Measurements from ENCODE around the gene SLC39A11.

SLC39A11 gene

DNA sequence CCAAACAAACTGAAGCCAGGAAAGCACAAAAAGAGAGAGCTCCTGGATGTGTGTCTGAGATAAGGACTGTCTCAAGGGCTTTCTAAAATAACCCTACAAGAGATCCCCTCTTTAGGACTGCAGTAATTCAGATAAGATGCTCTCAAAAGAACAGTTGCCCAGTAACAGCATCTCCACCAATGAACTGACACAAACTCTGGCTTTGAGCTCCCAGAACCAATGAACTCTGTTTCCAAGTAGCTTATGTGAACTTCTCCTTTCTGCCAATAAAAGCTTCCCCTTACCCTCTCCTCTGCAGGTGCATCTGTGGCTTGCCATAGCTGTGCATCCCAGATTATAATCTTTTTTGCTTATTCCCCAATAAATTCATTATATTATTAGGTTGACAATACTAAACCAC is 421.5 kb downstream of the SLC39A11 start:
- FAIRE-seq: no peak

DNA sequence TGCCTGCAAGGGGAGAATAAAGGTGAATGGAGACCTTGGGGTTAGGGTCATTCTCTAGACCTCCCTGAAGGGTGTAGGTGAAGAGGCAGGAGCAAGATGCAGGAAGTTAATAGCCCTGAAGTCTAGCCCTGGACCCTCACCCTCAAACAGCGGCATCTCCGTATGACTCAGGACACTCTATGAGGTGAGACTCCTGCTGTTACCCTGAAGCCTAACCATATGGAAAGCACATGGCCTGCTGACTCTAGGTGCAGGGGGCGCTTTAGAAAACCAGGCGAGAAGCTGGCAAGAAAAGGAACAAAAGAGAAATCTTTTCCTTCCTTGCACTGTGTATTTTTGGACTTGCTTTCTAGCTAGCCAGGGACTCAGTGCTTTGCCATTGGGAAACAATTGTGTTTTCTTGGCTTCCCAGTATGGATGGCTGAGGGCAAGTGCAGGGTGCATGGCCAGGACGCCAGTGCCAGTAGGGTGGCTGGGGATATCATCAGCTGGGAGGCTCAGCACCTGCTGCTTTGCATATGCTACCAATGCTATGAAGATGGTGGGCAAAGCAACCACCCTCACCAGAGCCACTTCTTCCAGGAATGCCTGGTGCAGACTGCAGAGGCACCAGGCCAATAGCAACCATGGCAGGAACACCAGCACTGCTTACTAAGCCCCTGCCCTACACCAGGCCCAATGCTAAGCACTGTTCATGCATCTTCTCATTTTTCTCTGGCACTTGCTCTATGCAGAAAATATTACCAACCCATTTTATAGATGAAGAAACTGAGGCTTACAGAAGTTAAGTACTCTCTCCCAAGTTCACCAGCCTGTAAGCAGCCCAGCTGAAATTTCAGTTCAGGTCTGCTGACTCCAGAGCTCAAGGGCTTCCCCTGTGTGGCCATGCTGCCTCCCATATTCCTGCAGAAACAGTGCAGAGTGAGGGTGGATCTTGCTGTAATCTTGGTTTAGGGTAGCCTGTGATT is 425.1 kb downstream of the SLC39A11 start:
- no peak for FAIRE-seq

DNA sequence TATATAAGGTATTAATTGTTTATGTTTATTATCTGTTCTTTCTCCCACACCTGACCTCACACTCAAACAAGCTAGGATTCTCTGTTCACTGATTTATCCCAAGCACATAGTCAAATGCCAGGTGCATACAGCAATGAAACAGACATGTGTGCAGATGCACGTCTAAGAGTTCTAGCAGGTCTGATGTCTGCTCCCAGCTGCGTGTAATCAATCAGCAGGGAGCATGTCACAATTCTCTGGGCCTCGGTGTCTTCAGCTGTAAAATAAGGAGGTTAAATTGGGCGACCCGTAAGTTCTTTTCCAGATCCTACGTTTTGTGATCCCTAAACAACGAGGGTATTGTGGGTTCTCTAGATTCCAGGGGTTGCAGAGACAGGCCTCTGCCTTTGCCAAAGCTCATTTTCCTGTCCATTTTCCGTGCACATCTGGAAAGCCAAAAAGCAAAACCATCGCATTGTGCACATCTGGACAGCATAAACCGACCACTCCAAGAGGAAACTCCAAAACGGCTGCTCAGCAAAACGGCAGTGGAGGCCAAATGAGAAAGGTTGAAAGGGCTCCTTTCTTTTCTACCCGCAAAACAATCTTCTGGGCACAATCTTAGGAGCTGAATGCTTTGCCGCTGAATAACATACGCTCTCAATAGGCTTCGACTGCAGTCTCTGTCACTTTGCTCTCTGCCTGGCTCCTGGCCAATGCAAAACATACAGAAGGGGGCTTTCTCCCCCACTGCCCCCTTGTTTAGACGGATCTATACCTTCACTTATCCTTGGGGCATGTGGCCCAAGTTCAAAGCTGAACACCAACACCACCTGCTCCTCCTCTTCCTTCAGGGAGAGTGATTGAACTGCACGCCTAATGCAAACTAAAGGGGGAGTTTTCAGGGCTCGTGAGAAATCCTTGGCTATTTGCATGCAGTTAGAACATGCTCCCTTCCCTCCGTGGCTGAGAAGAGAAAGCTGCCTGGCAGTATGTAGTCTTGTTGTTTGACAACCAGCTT is 426.3 kb downstream of the SLC39A11 start:
- FAIRE-seq: no peak

DNA sequence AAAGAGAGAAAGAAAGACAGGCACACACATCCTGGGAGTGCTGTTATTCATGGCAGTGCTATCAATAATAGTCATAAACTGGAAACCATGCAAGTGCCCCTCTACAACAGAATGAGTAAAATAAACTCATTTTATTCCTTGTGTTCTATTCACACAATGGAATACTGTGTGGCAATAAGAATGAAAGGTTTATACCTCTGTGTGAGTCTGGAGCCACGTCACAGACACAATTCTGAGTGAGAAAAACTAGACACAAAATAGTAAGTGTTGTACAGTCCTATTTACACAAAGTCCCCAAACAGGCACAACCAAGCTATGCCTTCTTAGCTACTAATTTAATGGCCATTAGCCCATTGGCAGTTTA is 429.7 kb downstream of the SLC39A11 start:
- FAIRE-seq: no peak

DNA sequence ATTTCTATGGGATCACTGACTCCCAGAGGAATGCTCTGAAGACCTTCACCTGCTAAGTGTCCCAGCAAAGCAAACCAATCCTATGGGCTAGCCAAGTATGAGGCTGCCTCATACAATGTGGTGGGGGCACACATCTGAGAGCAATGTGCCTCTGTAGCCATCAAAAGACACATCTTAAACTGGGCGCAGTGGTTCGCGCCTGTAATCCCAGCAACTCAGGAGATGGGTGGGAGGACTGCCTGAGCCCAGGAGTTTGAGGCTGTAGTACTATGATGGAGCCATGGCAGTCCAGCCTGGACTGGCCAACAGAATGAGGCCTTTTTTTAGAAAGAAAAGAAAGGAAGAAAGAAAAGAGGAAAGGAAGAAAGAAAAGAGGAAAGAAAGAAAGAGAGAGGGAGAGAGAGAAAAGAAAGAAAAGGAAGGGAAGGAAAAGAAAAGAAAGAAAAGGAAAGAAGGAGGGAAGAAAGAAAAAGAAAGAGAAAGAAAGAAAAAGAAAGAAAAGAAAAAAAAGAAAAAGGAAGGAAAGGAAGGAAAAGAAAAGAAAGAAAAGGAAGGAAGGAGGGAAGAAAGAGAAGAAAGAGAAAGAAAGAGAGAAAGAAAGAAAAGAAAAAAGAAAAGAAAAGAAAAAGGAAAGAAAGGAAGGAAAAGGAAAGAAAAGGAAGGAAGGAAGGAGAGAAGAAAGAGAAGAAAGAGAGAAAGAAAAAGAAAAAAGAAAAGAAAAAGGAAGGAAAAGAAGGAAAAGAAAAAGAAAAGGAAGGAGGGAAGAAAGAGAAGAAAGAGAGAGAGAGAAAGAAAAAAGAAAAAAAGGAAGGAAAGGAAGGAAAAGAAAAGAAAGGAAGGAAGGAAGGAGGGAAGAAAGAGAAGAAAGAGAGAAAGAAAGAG is 430.3 kb downstream of the SLC39A11 start:
- FAIRE-seq: no peak

DNA sequence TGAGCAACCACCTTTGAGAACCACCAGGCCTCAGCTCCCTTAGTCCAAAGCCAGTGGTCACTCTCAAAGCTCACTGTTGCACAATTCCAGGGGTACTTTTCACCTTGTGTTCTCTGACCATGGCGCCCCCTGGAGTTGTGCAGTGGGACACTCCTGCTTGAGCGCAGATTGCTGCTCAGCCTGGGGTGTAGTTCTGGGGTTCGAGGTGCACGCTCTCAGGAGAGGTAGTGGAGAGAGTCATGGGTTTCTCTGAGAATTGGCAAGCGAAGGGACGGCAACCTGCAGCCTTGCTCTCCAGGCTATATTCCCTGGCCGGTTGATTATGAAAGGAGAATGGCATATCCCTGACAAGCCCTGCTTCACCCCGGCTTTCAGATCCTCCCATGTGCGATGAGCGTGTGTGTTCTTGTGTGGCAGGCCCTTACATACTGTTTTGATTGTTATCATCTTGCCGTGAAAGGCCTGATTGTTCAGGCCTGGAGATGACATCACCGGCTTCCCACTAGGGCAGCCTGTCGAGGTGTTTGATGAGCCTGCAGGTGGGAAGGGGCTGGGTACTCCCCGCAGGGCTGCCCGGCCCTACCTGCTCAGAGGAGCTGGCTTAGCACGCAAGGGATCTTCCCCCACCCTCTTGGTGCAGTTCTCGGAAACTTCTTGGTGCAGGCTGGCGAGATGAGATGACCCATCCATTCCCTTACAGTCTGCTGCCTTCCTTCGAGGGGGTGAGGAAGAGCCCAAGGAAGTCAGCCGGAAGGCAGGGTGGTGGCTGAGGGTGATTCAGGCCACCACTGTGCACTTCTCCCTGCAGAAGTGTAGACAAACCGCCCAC is 431.2 kb downstream of the SLC39A11 start:
- FAIRE-seq: no peak

DNA sequence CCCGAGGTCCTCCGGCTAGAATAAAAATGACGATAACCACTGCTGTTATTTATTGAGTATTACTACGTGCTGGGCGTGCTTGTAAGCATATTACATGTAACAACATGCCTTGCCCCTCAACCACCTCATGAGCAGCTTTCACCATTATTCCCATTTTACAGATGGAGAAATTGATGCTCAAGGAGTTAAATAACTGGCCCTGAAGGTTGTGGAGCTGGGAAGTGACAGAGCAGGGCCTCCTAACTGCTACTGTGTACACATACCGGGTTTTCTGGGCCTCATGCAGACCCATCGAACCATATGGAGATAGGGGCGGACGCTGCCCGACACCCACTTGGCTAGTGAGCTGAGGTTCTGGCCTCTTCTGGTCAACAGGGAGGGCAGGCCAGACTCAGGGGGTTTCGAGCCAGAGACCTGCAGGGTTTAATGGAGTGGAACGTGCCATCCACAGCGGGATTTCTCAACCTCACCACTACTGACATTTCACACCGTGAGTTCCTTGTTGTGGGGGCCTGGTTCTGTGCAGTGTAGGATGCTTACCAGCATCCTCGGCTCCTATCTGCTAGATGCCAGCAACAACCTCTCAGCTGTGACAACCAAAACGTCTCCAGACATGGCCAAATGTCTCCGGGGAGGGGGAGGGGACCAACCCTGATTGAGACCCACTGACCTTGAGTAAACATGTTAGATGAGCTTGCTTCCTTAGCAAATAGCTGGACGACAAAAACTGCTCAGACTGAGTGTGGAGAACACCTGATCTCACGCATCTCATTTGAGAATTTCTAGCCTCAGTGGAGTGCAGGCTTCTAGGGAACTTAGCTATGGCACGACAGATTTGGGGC is 432.0 kb downstream of the SLC39A11 start:
- no peak for FAIRE-seq

DNA sequence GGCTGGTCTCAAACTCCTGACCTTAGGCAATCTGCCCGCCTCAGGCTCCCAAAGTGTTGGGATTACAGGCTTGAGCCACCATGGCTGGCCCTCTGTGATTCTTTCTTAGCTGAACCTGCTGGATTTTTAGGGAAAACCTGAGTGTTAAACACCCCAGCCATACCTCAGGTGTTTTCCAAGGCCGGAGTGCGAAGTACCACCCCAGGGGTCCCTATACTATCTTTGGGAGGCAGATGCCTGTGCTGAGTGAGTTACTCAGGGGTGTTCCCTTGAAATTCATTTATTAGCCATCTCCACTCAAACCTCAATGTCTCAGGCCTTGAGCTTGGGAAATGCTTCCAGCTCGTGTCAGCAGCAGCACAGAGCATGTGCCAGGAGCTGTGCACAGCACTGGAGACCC is 432.7 kb downstream of the SLC39A11 start:
- FAIRE-seq: no peak

DNA sequence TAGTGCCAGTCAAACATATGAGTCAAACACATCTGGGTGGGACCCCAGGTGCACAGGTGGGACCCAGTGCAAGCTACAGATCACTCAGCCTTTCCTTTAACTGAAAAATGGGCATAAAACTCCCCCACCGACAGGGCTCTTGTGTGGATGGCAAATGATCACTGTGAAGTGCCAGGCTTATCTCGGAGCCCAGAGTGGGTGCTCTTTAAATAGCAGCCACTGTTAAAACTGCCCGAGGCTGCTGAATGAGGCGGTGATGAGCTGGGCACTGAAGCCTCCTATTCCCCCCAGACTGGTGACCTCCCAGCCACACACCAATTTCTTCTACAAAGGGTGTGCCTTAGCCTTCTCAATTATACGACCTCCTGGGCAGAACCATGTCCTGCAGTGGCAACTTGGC is 433.8 kb downstream of the SLC39A11 start:
- FAIRE-seq: no peak

DNA sequence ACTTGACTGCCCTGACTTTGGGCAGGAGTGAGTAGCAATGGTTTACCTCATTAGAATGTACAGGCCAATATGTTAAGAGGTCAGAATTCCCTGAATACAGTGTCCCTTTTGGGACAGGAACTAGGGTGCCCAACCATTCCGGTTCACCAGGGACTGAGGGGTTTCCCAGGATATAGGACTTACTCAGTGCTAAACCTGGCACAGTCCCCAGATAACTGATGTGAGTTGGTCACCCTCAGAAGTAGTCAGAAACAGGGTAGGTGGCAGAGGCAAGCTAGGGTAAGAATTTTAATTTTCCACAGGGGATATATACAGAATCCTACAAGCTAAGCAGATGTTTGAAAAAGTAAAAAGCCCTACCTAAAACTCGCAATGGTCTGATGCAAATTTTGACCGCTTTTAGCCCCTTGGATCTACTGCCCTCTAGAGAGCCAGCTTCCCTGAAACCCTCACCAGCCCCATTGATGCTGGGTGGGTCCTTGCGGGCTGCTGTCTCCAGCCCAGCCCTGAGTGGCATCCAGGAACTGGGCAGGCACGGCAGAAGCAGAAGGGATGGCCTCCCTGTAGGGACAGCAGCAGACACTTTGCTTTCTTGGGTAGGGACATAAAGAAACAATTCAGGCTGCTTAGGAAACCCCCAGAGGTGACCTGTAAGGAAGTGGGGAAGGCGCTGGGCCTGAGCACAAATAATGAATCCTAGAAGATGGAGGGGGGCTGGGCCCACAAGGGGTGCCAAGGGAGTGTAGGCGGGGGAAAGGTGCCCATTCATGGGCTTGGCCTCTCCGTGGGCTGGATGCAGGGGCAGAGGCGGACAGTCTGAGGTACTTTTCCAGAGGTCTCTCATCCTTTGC is 434.8 kb downstream of the SLC39A11 start:
- FAIRE-seq: no peak

DNA sequence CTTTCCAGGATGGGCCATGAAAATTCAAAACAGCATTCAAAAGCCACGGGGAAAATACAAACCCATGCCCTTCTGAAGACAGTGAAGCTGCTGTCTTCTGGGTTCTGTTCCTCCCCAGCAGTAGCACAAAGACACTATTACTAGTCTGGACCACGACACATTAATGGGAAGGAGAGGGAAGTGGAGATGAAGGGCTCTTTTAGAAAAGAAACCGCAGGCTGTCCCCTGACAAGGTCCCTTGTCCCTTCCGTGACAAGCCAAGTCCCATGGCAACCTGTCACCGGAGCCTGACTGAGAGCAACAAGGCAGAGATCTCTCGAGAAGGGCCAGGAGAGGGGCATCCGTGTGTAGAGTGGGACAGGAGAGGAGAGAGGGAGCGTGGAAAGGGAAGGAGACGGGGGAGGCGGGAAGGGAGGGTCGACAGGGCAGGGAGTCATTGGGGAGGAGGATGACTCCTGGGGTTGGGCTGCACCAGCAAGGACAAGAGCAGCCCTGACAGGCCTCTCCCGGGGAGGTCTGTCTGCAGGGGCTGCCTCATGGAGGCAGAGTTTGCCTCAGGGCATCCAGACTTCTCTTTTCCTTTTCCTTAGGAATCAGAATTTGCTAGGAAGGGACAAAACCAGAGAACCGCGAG is 436.2 kb downstream of the SLC39A11 start:
- no peak for FAIRE-seq

DNA sequence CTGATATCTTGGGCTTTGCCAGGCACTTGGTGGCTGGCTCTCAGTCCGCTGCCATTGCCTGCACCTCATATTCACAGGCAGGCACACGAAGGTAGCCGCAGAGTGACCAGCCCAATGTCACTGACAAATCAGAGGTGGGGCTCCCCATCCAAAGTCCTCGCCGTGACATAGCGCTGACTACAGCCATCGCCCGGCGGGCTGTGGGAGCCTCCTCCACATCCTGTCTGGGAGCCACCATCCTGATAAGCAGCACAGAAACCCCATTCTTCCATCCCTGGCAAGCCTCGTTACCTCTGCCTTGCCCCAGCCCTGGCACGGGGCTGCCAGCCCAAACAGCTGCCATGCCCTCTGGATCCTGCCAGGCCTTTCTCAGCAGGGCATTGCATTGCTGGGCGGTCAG is 437.8 kb downstream of the SLC39A11 start:
- no peak for FAIRE-seq

DNA sequence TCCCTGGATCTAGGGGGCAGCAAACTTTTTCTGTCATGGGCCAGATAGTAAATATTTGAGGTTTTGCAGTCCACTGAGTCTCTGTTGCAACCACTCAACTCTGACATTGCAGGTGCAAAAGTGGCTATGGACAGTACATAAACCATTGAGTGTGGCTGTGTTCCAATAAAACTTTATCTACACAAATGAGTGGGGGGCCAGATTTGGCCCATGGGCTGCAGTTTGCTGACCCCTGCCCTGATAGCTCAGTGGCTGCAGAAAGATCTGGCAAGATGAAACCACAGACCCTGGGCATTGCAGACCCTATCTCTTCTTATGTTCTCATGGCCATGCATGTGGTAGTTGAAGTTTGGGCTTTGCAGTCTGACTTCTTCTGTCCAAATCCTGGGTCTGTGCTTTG is 440.5 kb downstream of the SLC39A11 start:
- no peak for FAIRE-seq

DNA sequence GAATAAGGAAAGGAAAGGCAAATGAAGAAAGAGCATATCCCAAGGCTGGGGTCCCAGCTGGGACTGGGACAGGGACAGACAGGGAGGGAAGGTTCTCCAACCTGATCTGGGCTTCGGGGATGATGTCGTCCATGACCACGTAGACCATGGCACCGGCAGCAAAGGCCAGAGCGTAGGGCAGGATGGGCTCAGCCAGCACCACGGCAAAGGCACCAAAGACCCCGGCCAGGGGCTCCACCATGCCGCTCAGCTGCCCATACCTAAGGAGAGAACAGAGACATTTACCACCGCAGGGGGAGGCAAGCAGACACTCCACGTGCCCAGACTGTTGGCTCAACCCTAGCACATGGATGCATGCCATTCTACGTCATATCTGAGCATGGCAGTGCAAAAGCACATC is 443.8 kb downstream of the SLC39A11 start:
- FAIRE-seq: no peak

DNA sequence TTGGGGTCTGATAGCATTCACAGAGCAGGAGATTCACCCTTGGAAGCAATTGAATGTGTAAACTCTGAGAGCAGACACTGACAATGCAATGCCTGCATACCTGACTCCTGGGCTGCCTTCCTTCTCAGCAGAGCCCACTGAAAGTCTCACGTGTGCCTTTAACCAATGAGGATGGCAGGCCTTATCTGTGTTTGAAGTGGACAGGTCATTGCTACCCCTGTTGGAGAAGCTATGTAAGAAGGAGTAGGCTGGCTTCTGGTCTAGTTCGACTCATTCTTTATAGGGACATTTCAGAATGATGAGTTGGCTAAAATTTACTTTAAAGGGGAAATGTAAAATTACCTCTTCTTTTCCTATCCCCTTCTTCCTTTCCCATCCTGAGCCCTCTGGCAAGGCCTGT is 446.3 kb downstream of the SLC39A11 start:
- FAIRE-seq: no peak

DNA sequence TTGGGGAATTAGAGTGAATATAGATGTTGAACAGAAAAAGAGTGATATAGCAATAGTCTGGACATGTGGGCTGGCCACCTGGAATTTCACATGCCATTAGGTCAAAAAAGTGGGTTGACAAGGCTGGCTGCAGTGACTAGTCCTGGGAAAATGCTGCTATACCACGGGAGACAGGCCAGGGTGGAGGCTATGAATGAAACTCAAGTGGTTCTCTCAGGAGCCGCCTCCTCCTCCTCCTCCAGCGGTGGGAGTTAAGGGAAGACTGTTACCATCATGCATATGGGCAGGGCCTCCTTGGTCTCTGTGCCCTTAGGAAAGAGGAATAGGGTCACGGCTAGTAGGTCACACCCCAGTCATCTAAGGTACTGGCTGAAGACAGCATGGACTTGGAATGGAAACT is 448.0 kb downstream of the SLC39A11 start:
- FAIRE-seq: no peak

DNA sequence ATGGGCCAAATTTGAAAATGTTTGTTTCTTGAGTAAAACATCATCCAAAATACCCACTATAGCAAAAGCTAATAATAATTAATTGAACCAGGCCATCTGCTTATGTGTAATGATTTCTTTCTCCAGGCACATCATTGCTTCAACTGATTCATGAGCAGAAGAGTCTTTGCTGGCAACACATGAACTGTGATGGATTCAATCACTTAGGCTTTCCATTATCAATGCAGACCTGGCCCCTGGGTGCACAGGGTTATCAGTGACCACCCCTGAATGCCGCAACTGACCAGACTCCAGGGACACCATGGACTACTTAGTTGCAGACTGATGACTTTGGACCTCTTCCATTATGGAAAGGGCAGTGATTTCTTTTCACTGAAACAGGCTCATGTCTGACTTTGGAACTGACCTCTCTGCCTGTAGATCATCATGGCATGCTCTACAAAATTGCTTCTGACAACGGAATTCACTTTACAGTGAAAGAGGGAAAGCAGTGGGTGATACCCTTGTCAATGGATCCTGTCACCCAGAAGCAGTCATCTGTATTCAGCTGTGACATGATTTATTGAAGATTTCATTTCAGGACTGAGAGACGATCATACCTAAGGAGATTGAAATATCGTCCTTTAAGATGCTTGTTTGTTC is 448.8 kb downstream of the SLC39A11 start:
- FAIRE-seq: no peak

DNA sequence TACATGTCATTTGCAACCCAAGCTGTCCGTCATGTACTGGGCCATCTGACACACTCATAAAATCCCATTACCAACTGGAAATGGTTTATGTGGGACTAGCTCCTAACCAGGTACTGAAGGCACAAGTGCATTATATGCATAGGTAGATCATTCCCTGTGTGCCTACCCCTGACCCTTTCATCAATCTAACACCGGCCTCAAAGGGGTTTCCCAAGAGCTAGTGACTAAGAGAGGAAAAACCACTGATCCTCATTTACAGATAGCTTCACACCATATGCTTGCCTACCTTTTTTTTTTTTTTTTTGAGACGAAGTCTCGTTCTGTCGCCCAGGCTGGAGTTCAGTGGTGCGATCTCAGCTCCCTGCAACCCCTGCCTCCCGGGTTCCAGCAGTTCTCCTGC is 449.8 kb downstream of the SLC39A11 start:
- no peak for FAIRE-seq

All from TTC549 (cell line).